DND-41 (cell line): ENCODE results near the gene ABTB1.
"Not testable (repeated sequence)": the region's sequence is repeated elsewhere in the genome, so short reads cannot be mapped to it uniquely, and the experiment has no call there.

Experiments
- CTCF ChIP-seq: IDR thresholded peaks from 2 replicates; pipeline ENCODE4 v1.5.1; 2012; ENCODE audit warnings: borderline replicate concordance, low read length, moderate library complexity, mild to moderate bottlenecking; ENCODE audit not compliant: poor library complexity, severe bottlenecking; ENCODE audit errors: extremely low read depth
- EZH2 ChIP-seq: IDR thresholded peaks from 3 replicates; pipeline ENCODE4 v1.6.1; 2012; ENCODE audit warnings: borderline replicate concordance, low read depth, mild to moderate bottlenecking, moderate library complexity, low read length, inconsistent platforms; ENCODE audit not compliant: severe bottlenecking

- TF ChIP-seq CTCF, EZH2: not testable (repeated sequence)
These were observed 9.4 kb downstream of the ABTB1 start for GRCh38 chr3:127682175-127682554.
